Activated CD4-positive, alpha-beta T cell treated with anti-CD3 and anti-CD28 coated beads, Interleukin-2, amount 50 U/mL, for 24 hours (primary cell): ENCODE measurements around the gene ANKRD29.
"Not testable (repeated sequence)": the region's sequence is repeated elsewhere in the genome, so short reads cannot be mapped to it uniquely, and the experiment has no call there.

ENCODE experiments used
- DNase-seq, 2 donors: peaks; one replicate each; pipeline ENCODE4 v3.0.0-alpha.2; 2020; ENCODE audit warnings: low read depth in 1 of 2, low spot score in 1 of 2

The ANKRD29 gene

DNA sequence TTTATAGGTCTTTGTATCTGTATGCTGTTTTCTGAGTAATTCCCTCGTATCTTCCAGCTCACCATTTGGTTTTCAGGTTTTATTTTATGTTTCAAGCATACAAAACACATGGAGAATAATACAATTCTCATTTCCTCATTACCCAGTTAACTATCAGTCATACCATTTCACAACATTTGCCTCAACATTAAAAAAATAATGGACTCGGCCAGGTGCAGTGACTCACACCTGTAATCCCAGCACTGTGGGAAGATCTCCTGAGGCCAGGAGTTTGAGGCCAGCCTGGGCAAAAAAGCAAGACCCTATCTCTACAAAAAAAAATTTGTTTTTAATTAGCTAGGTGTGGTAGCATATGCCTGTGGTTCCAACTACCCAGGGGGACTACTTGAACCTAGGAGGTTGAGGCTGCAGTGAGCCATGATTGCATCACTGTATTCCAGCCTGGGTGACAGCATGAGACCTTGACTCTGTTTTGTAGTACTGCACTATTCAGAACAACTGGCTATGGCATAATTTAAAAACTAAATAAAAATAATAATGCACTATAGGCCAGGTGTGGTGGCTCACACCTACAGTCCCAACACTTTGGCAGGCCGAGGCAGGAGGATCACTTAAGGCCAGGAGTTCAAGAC lies 96.7 kb downstream of the ANKRD29 start:
- no peak for DNase-seq

GRCh38 chr18:23563377-23564043 lies 99.2 kb downstream of the ANKRD29 start:
- DNase-seq = no peak

DNA sequence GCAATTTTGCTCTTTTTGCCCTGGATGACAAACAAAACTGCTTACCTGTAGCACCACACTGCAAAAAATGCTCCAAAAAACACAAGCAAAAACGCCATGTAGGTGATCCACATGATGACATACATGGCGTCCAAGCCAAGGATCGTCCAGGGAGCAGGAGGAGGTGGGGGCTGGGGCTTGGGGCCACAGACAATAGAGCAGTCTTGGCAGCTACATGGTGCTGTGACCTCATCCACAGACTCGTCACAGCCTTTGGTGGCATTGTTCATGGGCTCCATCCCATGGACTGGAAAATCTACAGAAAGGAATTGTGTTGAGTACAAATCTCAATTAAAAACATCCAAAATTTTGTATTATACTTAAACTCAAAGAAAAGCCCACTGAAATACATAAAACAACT lies 102.5 kb downstream of the ANKRD29 start:
- DNase-seq = no peak

DNA sequence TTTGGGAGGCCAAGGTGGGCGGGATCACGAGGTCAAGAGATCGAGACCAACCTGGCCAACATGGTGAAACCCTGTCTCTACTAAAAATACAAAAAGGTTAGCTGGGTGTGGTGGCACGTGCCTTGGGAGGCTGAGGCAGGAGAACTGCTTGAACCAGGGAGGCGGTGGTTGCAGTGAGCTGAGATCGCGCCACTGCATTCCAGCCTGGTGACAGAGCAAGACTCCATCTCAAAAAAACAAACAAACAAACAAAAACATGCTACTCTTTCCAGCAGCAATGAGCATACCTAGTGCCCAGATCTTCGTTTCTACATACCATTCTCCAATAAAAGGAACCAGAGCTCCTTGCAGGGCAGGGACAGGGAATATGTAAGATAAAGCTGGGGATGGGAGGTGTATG lies 105.2 kb downstream of the ANKRD29 start:
- not testable (repeated sequence) for DNase-seq

- DNase-seq = no peak
These were observed 106.4 kb downstream of the ANKRD29 start for GRCh38 chr18:23556145-23556780.

GRCh38 chr18:23553887-23554286 lies 108.8 kb downstream of the ANKRD29 start:
- no peak for DNase-seq

- DNase-seq = no peak
These were observed 110.2 kb downstream of the ANKRD29 start for GRCh38 chr18:23552505-23552904.

DNA sequence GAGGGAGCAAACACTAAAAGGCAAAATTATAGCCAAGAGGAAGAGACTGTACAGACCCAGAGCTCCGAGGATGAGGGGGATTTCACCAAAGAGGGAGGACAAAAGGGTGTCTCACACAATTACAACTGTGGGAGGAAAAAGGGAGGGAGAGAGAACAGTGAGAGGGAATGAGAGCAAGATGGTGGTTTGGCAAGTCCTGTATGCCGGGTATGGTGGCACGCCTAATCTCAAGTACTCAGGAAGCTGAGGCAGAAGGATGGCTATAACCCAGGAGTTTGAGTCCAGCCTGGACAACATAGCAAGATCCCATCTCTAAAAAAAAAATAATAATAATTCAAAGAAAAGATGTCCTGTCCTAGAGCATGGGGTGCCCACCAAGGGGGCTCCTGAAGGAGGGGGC lies 110.7 kb downstream of the ANKRD29 start:
- DNase-seq = no peak

DNA sequence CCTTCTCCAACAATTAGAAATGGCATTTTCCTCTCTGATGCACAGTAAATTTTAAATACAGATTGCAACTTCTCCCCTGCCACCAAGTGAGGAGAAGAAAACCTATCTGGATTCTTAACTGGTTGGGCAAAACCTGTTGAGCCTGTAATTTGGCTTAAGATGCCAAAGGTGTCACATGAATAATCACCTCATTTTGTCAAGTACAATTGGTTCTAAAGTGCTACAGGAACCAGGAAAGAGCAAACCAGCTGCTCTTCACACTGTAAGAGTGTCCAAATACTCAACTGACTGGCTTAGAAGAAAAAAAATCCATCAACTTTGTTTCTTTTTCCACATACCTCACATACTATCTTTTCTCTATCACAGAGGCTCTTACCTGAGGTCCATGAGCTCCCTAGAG lies 111.8 kb downstream of the ANKRD29 start:
- DNase-seq = no peak
